ENCODE data around the gene ATG16L2.
"Not testable (repeated sequence)": the region's sequence is repeated elsewhere in the genome, so short reads cannot be mapped to it uniquely, and the experiment has no call there.

The ATG16L2 gene

DNA sequence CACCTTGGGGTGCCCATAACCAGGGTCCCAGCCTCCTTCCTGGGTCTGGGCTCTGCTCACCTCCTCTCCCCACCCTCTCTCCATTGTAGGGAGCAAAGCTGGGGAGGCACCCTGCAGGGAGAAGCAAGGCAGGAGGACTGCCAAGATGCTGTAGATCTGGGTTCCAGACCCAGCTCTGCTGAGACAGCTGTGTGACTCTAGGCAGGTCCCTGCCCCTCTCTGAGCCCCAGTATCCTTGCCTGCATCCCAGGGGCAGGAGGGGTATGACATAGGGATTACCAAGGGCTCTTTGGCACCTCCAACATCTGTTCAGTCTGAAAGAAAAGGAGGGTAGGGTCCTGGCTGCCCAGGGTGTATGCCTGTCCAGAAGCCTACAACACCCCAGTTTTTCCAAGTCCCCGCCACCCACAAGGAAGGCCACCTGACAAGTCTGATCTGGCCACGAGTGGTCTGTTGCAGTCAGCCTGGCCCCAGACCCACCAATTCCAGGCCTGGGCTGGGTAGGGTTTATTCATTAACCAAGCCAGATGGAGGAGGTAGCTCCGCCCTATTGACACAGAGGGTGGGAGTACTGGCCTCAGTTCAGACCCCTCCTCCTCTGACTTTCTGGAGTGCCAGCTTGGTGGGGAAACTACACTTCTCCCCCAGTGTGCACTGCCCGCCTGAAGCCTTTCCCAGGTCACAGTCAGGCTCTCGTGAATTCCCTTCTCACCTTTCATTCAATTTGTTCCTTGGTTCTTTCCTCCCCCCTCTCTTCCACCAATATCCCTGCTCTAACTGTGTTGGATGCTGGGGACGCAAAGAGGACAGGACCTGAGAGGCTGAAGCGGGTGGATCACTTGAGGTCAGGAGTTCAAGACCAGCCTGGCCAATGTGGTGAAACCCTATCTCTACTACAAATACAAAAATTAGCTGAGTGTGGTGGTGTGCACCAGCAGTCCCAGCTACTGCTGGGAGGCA lies 35.4 kb upstream of the ATG16L2 start:
- H3K4me3 ChIP-seq, result no peak overlapping the region

DNA sequence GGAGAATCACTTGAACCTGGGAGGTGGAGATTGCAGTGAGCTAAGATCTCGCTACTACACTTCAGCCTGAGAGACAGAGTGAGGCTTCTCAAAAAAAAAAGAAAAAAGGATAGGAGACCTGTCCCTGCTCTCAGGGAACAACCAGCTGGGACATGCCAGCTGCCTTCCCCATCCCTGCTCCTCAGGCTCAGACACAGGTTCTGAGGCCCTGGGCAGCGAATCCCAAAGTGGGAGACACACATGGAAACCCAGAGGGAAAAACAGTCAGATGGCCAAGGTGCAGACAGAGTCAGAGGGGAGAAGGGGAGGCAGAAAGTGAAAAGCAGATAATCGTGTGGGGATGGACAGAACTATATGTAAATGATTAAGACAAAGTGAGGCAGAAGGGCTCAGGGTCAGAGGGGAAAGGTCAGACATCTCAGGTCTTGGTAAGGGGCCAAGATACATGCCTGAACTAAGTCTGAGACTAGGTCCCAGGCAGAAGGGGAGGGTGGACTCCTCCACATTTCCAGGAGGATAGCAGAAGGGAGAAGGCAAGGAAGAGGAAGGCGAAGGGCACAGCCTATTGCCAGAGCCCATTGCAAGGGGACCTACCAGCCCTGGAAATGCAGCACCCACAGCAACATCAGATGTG lies 34.6 kb upstream of the ATG16L2 start:
- Histone ChIP-seq H3K4me3 (peak overlapping the region in 1 of 7 experiments; percentile 58), H3K27ac (peak overlapping the region in 2 of 21 experiments; percentile 87 to 91)

More for the DNA sequence above, 35.4 kb upstream of the ATG16L2 start:
- H3K27ac ChIP-seq, result no peak overlapping the region

DNA sequence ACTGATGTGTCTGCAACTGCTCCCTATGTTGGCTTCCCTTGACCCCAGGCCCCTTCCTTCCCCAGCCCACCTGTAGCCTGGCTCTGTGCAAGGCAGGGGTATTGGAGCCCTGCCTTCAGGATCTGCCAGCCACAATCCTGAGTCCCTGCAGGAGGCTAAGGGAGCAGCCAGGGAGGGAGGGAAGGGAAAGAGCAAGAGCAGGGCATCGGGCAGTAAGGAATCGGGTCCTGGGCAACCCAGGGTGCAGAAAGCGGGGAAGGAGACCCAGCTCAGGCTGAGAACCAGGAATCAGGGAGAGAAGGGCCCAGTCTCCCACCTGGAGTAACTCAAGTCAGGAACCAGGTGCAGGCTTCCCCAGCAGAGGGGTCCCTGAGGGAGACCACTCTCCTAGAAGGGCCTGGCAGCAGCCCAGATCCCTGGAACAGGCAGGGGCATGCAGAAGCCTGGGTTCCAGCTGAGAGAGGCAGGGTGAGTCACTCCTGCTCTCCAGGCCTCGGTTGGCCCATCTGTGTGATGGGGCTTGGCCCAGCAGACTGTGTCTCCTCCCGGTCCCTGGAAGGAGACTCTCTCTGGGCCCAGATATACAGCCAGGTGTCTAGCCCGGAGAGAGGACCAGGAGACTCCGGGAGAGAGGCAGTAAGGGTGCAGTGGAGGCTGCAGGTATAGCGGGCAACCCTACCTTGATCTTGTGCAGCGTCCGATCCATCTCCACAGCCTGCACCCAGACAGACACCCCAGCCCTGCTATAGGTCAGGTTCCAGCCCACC lies 33.7 kb upstream of the ATG16L2 start:
- Histone ChIP-seq H3K4me3 (peak overlapping the region; percentile 30 to 76 (median 61)), H3K27ac (peak overlapping the region in 19 of 21 experiments; percentile 24 to 91 (median 85))

DNA sequence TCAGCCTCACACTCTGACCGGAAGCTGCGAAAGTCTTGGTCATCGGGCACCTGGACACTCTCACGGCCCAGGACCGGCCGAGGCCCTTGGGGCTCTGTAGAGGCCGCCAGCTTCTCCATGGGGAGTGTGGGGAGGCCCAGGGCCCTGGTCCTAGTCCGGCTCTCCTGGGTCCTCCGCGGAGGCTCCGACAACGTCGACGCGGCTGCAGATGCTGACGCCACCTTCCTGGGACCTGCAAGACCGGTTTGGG lies 33.2 kb upstream of the ATG16L2 start:
- H3K27ac ChIP-seq, result peak overlapping the region in 19 of 21 experiments; percentile 24 to 91 (median 85)
- H3K4me3 ChIP-seq, result peak overlapping the region; percentile 30 to 76 (median 61)

DNA sequence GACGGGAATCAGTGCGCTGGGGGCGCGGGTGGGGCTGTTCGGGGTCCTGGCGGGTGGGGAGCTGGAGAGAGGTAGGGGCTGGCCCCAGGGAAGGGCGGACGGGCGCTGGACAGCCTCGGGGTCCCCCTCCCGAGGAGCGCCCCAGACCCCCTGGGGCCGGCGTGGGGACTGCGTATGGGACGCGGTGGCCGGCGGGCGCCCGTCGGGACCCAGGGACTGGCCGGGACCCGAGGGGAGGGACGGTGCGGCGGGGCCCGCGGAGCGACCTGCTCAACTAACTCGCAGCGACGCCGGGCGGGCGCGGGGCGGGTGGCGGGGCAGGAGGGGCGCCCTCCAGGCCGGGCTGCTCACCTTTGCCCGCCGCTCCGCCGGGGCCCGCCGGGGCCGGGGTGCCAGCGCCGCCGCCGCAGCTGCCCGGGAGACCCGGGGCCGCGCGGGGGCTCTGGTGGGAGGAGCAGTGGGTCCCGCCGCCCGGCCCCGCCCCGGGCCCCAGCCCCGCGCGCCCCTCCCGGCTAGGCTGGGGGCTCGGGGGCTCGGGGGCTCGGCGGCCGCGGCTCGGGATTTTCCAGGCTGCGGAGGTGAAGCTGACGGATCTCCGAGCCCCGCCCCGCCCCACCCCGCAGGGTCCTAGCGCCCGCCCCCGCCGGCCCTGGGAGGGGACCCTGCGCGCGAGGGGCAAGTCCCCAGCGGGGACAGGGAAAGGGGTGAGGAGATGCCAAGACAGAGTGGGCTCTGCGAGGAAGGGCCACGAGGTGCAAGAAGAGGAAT lies 32.7 kb upstream of the ATG16L2 start:
- Histone ChIP-seq H3K4me3 (peak overlapping the region; percentile 30 to 76 (median 61)), H3K27ac (peak overlapping the region in 20 of 21 experiments; percentile 24 to 91 (median 84))

DNA sequence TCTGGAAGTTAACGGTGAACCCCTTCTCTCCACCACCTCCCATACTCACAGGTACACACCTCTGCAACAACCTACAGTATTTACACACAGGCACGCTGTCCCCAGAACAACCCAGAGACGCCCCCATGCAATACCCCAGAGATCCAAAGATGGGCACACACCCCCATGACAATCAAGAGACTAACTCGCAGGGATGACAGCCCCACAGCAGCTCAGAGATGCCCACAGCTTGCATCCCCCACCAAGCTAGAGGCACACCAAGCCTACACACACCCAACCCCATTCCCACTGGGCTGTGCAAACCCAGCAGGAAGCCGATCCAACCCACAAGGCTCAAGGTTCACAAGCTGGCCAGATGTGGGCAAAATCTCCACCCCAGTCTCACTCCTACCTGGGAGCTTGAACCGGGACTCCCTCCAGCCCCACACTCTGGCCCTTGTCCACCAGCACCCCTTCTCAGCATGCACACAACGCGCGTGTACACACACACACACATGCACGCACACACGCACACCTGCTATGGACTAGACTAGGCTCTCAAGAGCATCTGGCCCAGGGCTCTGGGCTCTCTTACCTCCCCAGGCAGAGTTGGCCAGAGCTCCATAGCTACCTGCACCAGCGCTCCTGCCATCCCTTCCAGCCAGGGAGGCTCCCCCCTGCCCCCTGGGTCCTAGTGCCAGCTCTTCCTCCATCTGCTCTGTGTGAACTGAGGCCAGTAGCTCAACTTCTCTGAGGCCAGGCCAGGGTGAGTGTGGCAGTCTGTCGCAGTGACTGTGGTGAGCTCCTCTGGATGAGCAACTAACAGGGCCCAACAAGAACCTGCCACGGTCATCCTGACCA lies 31.9 kb upstream of the ATG16L2 start:
- H3K27ac ChIP-seq, result peak overlapping the region in 11 of 21 experiments; percentile 24 to 91 (median 87)
- H3K4me3 ChIP-seq, result peak overlapping the region; percentile 30 to 76 (median 61)

DNA sequence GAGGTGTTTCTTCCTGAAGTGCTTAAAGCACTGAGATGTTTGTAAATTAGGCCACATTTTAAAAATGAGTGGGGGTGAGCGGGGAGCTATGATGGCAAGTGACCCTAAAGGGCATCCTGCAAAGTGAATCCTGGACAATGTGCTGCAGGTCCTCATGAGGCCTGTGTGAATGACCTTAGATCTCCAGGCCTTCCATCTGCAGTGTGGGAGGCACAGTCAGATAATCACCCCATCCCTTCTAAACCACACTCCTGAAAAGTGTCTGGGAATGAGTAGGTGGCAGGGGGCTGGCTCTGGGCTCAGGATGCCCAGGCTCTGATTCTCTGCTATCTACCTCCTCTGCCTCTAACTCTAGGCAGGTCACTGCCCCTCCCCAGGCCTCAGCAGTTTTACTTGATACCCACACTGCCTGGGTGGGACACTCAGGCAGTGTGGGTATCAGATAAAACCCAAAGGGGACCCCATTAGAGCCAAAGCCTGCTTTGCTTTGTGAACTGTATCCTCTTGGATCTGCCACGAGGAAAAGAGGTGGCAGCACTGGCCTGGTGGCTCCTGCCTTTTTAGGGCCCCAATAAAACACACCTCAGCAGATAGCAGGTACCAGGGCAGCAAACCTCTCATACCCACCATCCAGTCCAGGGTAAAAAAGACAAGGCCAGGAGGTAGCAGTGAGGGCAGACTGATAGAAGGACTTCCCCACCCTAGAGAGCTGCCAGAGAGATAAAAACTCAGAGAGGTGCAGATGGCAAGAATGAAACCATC lies 30.9 kb upstream of the ATG16L2 start:
- H3K27ac ChIP-seq, result peak overlapping the region in 1 of 21 experiments; percentile 8

DNA sequence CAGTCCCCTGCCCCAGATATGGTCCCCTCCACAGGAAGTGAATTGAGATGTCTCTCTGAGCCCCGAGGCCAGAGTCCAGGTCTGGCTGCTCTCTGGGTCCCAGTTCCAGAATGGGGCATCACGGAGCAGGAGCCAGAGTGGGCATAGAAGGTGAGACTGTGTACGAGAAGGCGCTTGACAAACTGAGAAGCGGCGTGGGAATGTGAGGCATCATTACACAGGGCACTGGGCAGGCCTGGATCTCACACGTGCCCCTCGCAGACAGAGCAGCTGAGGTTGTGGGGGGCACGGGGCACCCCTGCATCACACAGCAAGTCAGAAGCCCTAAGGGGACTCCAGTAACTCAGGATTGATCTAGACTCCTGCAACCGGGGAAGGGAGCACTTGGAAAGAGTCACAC lies 29.5 kb upstream of the ATG16L2 start:
- Histone ChIP-seq H3K4me3 (no peak overlapping the region), H3K27ac (no peak overlapping the region)

More for the DNA sequence above, 30.9 kb upstream of the ATG16L2 start:
- no peak overlapping the region for H3K4me3 ChIP-seq

DNA sequence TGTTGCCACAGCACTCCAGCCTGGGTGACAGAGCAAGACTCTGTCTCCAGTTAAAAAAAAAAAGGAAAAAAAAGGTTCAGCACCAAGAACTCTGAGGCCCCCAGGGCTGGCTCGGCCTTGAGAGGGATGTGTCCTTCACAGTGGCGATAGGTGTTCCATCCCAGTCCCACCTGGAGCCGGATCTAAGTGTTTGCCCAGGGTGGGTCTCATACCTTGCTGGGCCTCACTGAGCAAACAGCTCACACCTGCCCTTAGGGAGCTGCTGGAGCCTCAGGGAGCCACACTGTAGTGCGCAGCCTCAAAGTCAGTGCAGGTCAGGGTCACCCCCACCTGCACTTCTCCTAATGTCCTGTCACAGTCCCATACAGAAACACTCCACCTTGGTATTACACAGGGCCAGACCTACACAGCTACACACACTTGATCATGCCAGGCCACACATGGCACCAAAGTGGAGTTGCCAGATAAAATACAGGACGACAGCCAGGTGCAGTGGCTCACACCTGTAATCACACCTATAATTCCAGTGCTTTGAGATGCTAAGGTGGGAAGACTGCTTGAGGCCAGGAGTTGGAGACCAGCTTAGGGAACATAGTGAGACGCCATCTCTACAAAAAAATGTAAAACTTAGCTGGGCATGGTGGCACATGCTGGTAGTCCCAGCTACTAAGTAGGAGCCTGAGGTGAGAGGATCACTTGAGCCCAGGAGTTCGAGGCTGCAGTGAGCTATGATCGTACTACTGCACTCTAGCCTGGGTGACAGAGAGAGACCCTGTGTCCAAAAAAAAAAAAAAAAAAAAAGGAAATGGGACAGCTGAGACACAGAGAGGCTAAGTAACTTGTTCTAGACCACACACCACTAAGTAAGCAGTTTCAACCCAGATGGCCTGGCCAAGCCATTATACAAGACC lies 27.7 kb upstream of the ATG16L2 start:
- peak overlapping the region in 2 of 21 experiments; percentile 35 to 55 for H3K27ac ChIP-seq
- no peak overlapping the region for H3K4me3 ChIP-seq

DNA sequence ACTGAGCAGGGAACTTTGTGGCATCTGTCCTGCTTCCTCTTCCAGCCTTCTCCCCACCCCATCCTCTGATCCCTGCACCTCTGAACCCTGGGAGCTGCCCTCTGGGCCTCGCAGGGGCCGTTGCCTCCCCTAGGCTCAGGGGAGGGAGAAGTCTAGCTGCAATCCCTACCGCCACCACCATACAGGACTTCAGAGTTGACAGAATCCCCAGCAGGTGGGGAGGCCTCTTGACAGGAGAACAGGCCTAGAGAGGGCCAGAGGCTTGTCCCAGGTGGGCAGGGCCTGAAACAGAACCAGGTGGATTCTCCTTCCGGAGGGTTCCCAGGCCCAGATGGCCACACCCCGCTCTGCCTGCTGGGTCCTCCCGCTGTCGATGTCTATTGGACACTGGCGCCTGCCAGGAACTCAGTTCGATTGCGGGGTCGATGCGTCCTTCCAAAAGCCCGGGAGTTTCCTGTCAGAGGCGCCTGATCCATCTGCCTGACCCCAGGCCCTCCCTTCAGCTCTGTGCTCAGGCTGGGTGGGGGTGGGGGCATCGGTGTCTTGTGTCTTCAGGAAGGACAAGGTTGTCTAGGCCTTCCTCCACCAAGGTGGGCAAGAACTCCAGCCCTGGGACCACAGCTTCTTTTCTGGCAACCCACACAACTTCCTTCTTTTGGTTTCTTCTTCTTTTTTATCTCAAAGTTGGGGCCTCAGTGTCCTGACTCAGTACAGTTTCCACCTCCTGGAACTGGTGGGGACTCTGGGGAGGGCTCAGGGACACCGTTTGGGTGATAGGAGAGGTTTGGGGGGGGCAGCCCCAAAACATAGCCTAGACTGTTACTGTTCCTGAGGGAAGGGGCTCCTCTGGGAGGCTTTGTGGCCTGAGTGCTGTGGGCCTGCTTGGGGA lies 26.8 kb upstream of the ATG16L2 start:
- H3K27ac ChIP-seq, result peak overlapping the region in 10 of 21 experiments; percentile 14 to 72 (median 48)
- H3K4me3 ChIP-seq, result no peak overlapping the region

DNA sequence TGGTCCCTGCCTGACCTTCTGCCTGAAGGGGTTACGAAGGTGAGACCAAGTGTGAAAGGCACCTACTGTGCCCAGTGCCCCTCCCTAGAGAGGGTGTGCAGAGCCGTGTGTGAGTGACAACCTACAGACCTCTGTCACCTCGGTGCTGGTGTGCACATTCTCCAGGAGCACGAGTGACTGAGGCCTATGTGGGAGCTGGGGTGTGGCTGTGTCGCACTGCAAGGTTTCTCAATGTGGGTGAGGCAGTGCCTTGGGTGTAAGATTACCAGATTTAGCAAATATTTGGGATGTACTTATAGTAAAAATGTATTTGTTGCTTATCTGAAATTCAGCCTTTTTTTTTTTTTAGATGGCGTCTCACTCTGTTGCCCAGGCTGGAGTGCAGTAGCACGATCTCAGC lies 26.0 kb upstream of the ATG16L2 start:
- H3K27ac ChIP-seq, result peak overlapping the region in 5 of 21 experiments; percentile 17 to 72 (median 43)

DNA sequence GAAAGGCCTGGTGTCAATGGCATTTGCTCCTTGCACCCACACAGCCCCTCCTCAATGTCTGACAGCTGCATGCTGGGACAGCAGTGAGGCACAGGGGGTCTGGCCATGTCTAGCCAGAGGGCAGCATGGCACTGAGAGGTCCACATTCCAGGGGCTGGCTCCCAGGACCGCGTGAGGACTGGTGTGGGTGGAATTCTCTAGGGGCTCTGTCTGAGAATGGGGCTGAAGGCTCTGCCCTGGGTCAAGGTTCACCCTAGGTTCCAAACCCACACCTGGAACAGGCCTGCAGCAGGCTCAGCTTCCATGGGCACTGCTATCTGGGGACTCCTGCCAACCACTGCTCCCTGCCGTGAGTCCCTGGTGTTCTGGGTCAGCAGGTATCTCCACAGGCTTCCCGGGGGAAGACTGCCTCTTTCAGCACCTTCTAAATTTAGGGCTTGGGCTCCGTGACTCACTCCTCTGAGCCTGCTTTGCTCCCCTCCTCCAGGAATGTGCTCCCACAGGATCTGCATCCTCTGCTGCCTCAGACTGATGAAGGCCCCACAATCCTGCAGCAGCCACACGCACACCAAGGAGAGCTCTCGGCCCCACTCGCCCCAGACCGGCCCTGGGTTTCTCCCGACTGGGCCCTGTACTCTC lies 24.6 kb upstream of the ATG16L2 start:
- Histone ChIP-seq H3K27ac (peak overlapping the region in 5 of 21 experiments; percentile 0 to 76 (median 44)), H3K4me3 (no peak overlapping the region)

More for the DNA sequence above, 26.0 kb upstream of the ATG16L2 start:
- no peak overlapping the region for H3K4me3 ChIP-seq

DNA sequence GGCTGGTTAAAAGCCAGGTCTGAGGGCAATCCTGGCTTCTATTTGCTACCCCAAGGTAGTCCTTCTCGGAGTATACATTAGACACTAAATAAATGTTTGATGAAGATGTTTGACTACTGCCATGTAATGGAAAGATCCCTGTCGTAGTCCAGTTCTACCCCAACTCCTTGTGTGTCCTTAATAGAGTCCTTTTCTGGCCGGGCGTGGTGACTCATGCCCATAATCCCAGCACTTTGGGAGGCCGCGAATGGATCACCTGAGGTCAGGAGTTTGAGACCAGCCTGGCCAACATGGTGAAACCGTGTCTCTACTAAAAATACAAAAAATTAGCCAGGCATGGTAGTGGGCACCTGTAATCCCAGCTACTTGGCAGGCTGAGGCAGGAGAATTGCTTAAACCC lies 23.0 kb upstream of the ATG16L2 start:
- not testable (repeated sequence) for H3K27ac ChIP-seq, H3K4me3 ChIP-seq

DNA sequence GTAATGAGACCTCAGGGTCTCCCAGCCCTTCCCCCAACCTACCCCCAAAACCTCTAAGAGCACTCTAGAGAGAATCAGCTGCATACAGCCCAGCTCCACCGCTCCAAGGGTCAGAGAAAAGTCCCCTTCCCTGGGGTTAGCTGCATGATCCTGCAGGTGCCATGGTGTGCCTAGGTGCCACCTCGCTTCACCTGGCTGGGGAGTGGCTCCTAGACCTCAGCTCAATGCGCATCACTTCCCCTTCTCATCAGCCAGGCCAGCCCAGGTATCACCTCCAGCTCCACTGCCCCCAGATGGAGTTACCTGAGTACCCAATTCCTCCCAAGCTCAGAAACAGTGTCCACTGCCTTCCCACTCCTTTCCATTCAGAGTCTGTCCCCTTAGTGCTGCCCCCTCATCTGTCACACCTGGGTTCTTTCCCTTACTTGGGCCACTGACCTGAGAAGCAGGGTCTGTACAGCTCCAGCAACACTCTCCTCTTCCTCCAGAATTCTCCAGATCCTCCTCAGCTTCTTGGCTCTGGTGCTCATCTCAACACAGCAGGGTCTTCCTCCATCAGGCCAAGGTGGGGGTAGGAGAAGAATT lies 21.7 kb upstream of the ATG16L2 start:
- H3K4me3 ChIP-seq, result no peak overlapping the region
- H3K27ac ChIP-seq, result peak overlapping the region in 17 of 21 experiments; percentile 14 to 95 (median 87)

DNA sequence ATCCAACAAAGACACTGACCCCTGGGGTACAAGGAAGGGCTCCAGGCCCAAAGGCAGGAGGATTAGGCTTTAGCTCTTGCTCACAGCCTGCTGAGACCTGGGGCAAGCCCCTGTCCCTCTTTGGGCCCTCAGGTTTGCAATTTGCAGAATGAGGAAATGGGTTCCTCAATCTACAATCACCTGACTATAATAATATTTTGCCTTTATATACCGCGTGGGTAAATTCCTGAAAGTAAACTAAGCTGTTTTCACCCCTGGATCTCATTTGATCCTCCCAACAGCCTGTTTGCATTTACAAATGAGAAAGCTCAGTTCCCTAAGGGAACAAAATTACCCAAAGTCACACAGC lies 21.2 kb upstream of the ATG16L2 start:
- Histone ChIP-seq H3K4me3 (peak overlapping the region in 2 of 7 experiments; percentile 54 to 57), H3K27ac (peak overlapping the region in 18 of 21 experiments; percentile 14 to 95 (median 86))
